SK-N-SH treated with all-trans-retinoic acid at 6 μM for 48 hours (cell line): ENCODE data around the gene PYCR2.
"Not testable (repeated sequence)": the region's sequence is repeated elsewhere in the genome, so short reads cannot be mapped to it uniquely, and the experiment has no call there.

Experiments
- ARNTL ChIP-seq: fragments of 450-650 bp; formaldehyde crosslinking; IDR thresholded peaks from 2 replicates; pipeline ENCODE4 v1.5.0; 2020; ENCODE audit warnings: low read depth, mild to moderate bottlenecking, moderate library complexity, borderline replicate concordance
- OSR1 ChIP-seq: fragments of 250-450 bp; sonication (Bioruptor Pico); IDR thresholded peaks from 2 replicates; pipeline ENCODE4 v1.8.0; 2022; ENCODE audit warnings: moderate library complexity, mild to moderate bottlenecking, inconsistent platforms
- RARB ChIP-seq: fragments of 250-450 bp; sonication (Bioruptor Pico); IDR thresholded peaks from 2 replicates; pipeline ENCODE4 v1.8.0; 2021; ENCODE audit warnings: mild to moderate bottlenecking, moderate library complexity
- ZC3H10 ChIP-seq: fragments of 250-450 bp; sonication (Bioruptor Pico); IDR thresholded peaks from 2 replicates; pipeline ENCODE4 v1.5.1; 2021; ENCODE audit warnings: mild to moderate bottlenecking, moderate library complexity
- ZFP30 ChIP-seq: fragments of 450-650 bp; formaldehyde crosslinking; IDR thresholded peaks from 2 replicates; pipeline ENCODE4 v1.5.0; 2022; ENCODE audit warnings: mild to moderate bottlenecking, moderate library complexity
- ZNF8 ChIP-seq: fragments of 450-650 bp; formaldehyde crosslinking; IDR thresholded peaks from 2 replicates; pipeline ENCODE4 v1.5.0; 2020; ENCODE audit warnings: mild to moderate bottlenecking, moderate library complexity
- TF ChIP-seq, protein P1 (sequence below): fragments of 250-450 bp; sonication (Bioruptor Pico); IDR thresholded peaks from 2 replicates; pipeline ENCODE4 v1.5.1; 2020; ENCODE audit warnings: low read depth, mild to moderate bottlenecking, moderate library complexity
- TF ChIP-seq, protein P2 (sequence below): fragments of 250-450 bp; sonication (Bioruptor Pico); IDR thresholded peaks from 2 replicates; pipeline ENCODE4 v1.5.1; 2021; ENCODE audit warnings: mild to moderate bottlenecking, moderate library complexity
- TF ChIP-seq, protein P3 (sequence below): fragments of 250-450 bp; sonication (Bioruptor Pico); IDR thresholded peaks from 2 replicates; pipeline ENCODE4 v1.8.0; 2020; ENCODE audit warnings: mild to moderate bottlenecking, moderate library complexity, borderline replicate concordance

GRCh38 chr1:225939097-225939938 is 15.3 kb upstream of the PYCR2 start:
- not testable (repeated sequence) for TF ChIP-seq OSR1, RARB, ZFP30, ARNTL, ZNF8, ZC3H10 (CRISPR knock-in tag)
- TF ChIP-seq, protein P1, sequence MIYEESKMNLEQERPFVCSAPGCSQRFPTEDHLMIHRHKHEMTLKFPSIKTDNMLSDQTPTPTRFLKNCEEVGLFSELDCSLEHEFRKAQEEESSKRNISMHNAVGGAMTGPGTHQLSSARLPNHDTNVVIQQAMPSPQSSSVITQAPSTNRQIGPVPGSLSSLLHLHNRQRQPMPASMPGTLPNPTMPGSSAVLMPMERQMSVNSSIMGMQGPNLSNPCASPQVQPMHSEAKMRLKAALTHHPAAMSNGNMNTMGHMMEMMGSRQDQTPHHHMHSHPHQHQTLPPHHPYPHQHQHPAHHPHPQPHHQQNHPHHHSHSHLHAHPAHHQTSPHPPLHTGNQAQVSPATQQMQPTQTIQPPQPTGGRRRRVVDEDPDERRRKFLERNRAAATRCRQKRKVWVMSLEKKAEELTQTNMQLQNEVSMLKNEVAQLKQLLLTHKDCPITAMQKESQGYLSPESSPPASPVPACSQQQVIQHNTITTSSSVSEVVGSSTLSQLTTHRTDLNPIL (CRISPR knock-in tag): not testable (repeated sequence)
- TF ChIP-seq, protein P2, sequence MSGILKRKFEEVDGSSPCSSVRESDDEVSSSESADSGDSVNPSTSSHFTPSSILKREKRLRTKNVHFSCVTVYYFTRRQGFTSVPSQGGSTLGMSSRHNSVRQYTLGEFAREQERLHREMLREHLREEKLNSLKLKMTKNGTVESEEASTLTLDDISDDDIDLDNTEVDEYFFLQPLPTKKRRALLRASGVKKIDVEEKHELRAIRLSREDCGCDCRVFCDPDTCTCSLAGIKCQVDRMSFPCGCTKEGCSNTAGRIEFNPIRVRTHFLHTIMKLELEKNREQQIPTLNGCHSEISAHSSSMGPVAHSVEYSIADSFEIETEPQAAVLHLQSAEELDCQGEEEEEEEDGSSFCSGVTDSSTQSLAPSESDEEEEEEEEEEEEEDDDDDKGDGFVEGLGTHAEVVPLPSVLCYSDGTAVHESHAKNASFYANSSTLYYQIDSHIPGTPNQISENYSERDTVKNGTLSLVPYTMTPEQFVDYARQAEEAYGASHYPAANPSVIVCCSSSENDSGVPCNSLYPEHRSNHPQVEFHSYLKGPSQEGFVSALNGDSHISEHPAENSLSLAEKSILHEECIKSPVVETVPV (CRISPR knock-in tag): not testable (repeated sequence)
- TF ChIP-seq, protein P3, sequence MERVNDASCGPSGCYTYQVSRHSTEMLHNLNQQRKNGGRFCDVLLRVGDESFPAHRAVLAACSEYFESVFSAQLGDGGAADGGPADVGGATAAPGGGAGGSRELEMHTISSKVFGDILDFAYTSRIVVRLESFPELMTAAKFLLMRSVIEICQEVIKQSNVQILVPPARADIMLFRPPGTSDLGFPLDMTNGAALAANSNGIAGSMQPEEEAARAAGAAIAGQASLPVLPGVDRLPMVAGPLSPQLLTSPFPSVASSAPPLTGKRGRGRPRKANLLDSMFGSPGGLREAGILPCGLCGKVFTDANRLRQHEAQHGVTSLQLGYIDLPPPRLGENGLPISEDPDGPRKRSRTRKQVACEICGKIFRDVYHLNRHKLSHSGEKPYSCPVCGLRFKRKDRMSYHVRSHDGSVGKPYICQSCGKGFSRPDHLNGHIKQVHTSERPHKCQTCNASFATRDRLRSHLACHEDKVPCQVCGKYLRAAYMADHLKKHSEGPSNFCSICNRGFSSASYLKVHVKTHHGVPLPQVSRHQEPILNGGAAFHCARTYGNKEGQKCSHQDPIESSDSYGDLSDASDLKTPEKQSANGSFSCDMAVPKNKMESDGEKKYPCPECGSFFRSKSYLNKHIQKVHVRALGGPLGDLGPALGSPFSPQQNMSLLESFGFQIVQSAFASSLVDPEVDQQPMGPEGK (CRISPR knock-in tag): not testable (repeated sequence)
